ENCODE results near the gene TP53TG5. TPM values are rescaled to one million over a fixed set of nuclear protein-coding genes. Genes with fewer than 3 reads are reported as not detected.
"Not testable (repeated sequence)": the region's sequence is repeated elsewhere in the genome, so short reads cannot be mapped to it uniquely, and the experiment has no call there.

Gene TP53TG5
- total RNA-seq, 3 donors from 2014 or later = not detected

DNA sequence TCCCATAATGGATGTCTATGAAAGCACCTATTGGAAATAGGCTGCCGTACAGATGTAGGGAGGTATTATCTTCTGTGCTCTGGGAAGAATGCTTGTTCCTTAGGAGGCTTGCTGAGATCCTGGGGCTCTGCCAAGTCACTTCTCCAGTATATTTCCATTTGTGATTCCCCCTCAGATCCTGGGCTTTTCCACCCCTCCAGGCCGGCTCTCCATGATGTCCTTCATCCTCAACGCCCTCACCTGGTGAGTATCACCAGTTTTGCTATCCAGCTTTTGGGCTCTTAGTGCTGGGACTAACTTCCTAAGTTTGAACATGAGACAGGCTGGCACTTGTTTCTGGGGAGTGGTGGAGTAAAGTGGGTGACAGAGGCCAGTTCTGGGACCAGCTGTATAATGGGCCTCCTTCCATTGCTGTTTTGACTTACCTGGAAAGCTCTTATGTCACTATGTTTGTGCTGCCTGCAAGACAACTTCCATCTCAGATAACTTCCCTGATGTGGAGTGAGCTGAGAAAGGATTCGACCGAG lies 12.6 kb downstream of the TP53TG5 start:
- H3K27me3 Mint-ChIP-seq (ENCODE audit: low read depth) = no peaks in the 10 kb centered on the region
- ATAC-seq (no peak), DNase-seq (no peak)
- H3K4me1 Mint-ChIP-seq (ENCODE audit: low read depth) = peaks cover 57% of the 10 kb centered on the region
- H3K9me3 Mint-ChIP-seq = no peaks in the 10 kb centered on the region
- H3K36me3 Mint-ChIP-seq (ENCODE audit: insufficient read depth) = peaks cover 28% of the 10 kb centered on the region
- no peak overlapping the region for H3K4me3 Mint-ChIP-seq

DNA sequence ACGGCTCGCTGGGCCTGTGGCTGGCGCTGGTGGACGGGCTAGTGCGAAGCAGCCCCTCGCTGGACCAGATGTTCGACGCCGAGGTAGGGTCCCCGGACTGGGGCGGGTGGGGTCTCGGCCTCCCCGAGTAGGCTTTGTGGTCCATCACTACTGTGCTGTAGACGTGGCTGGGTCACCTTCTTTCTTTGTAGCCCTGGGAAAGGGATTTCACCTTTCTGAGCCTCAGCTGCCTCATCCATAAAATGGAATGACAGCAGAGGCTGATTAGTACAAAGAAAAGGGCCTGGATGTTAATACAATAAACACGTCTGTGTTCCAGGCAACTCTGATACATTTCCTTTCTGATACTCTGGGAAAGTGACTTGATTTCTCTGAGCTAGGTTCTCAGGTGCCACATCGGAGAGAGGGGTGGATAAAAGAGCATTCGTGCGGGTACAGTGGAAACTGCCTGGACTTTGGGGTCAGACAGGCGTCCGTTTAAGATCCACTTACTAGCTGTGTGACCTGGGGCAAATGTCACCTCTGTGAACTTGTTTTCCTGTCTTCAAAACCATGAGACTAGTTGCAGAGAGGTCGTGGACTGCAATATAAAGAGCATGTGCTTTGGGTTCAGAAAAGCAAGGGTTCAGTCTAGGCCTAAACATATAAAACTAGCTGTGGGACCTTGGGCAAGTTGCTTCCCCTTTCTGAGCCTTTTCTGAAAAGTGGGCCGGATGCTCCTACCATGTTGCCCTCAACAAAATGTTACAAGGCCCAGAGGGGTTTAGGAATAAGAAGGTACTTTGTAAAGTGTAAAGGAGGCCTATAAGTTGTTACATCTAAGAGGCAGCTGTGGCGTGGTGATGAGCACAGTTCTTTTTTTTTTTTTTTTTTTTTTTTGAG lies 14.3 kb downstream of the TP53TG5 start:
- Mint-ChIP-seq H3K9me3 (no peaks in the 10 kb centered on the region), H3K36me3 (ENCODE audit: insufficient read depth) (peaks cover 25% of the 10 kb centered on the region), H3K4me1 (ENCODE audit: low read depth) (peaks cover 52% of the 10 kb centered on the region), H3K4me3 (peak overlapping the region; percentile 94), H3K27me3 (ENCODE audit: low read depth) (no peaks in the 10 kb centered on the region)
- no peak for DNase-seq
- no peak for ATAC-seq

GRCh38 chr20:45362804-45363610 lies 15.1 kb downstream of the TP53TG5 start, which contains the start of gene SYS1:
Gene SYS1, plus strand, starts transcription at chr20:45363156. Its CDS starts 376 bp downstream, at chr20:45363532.
- Mint-ChIP-seq H3K27me3 (ENCODE audit: low read depth) (no peaks in the 10 kb centered on the region), H3K4me3 (peak within 1 kb of the TSS; percentile 94), H3K9me3 (no peaks in the 10 kb centered on the region), H3K4me1 (ENCODE audit: low read depth) (peaks cover 46% of the 10 kb centered on the region), H3K36me3 (ENCODE audit: insufficient read depth) (peaks cover 19% of the 10 kb centered on the region)
- DNase-seq (peak; percentile 98), ATAC-seq (peak; percentile 85 to 89)

- peaks cover 12% of the 10 kb centered on the region for H3K36me3 Mint-ChIP-seq (ENCODE audit: insufficient read depth)
- no peaks in the 10 kb centered on the region for H3K9me3 Mint-ChIP-seq
- ATAC-seq (no peak), DNase-seq (no peak)
- no peaks in the 10 kb centered on the region for H3K27me3 Mint-ChIP-seq (ENCODE audit: low read depth)
- H3K4me1 Mint-ChIP-seq (ENCODE audit: low read depth) = peaks cover 40% of the 10 kb centered on the region
- no peak overlapping the region for H3K4me3 Mint-ChIP-seq
Observed at GRCh38 chr20:45361793-45362192, 16.3 kb downstream of the TP53TG5 start.

DNA sequence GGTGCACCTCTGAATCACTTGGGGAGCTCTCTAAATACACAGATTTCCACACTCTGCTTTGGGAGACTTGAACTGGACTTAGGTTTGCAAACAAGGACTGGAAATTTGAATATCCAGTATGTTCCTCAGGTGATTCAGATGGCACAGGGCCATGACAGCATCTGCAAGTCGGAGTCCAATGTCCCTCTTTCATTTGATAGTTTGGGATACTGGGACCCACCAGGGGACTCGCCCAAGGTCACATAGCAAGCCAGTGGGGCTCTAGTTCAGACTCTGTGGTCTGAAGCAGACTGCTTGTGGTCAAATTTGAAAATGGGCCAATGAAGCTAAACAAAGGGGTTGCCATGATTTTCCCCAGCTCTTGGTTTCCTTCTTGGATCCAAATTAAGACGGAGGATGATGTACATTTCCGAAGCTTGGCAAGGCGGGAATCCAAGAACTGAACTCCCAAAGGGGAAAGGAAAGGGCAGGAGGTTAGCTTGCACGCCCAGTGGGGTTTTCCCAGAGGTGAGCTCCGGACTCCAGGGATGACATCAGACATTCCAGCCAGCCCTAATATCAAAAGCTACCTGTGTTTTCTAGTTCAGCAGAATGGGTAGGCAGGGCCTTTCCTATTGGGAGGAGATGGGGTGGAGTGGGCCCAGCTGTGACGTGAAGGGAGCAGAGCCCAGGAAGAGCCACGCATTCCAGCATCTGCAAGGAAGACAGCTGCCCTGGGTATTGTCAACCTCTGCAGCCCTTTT lies 18.5 kb downstream of the TP53TG5 start:
- no peak for DNase-seq
- ATAC-seq = no peak
- H3K36me3 Mint-ChIP-seq (ENCODE audit: insufficient read depth) = peaks cover 3% of the 10 kb centered on the region
- H3K9me3 Mint-ChIP-seq = no peaks in the 10 kb centered on the region
- H3K4me3 Mint-ChIP-seq = no peak overlapping the region
- no peaks in the 10 kb centered on the region for H3K27me3 Mint-ChIP-seq (ENCODE audit: low read depth)
- peaks cover 40% of the 10 kb centered on the region for H3K4me1 Mint-ChIP-seq (ENCODE audit: low read depth)

DNA sequence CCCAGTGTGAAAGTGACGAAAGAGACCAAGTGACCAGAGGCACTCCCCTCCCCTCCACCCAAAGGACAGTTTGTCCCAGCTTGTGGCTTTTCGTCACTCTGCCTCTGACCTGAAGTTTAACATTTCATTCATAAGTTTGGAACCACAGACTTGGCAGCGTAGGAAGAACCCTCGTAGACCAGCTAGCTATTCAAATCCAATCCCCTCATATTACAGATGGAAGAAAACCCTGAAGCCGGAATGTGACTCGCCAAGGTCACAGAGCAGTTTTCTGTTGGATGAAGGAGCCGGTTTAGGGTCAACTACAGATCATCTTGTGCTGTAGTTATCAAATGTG lies 19.1 kb downstream of the TP53TG5 start:
- H3K27me3 Mint-ChIP-seq (ENCODE audit: low read depth) = no peaks in the 10 kb centered on the region
- H3K9me3 Mint-ChIP-seq = no peaks in the 10 kb centered on the region
- H3K36me3 Mint-ChIP-seq (ENCODE audit: insufficient read depth) = peaks cover 3% of the 10 kb centered on the region
- H3K4me3 Mint-ChIP-seq = no peak overlapping the region
- ATAC-seq = no peak
- peaks cover 43% of the 10 kb centered on the region for H3K4me1 Mint-ChIP-seq (ENCODE audit: low read depth)
- no peak for DNase-seq

GRCh38 chr20:45358282-45359068 lies 19.6 kb downstream of the TP53TG5 start:
- no peaks in the 10 kb centered on the region for H3K9me3 Mint-ChIP-seq
- DNase-seq = no peak
- no peak overlapping the region for H3K4me3 Mint-ChIP-seq
- H3K27me3 Mint-ChIP-seq (ENCODE audit: low read depth) = no peaks in the 10 kb centered on the region
- H3K4me1 Mint-ChIP-seq (ENCODE audit: low read depth) = peaks cover 43% of the 10 kb centered on the region
- no peaks in the 10 kb centered on the region for H3K36me3 Mint-ChIP-seq (ENCODE audit: insufficient read depth)
- no peak for ATAC-seq

DNA sequence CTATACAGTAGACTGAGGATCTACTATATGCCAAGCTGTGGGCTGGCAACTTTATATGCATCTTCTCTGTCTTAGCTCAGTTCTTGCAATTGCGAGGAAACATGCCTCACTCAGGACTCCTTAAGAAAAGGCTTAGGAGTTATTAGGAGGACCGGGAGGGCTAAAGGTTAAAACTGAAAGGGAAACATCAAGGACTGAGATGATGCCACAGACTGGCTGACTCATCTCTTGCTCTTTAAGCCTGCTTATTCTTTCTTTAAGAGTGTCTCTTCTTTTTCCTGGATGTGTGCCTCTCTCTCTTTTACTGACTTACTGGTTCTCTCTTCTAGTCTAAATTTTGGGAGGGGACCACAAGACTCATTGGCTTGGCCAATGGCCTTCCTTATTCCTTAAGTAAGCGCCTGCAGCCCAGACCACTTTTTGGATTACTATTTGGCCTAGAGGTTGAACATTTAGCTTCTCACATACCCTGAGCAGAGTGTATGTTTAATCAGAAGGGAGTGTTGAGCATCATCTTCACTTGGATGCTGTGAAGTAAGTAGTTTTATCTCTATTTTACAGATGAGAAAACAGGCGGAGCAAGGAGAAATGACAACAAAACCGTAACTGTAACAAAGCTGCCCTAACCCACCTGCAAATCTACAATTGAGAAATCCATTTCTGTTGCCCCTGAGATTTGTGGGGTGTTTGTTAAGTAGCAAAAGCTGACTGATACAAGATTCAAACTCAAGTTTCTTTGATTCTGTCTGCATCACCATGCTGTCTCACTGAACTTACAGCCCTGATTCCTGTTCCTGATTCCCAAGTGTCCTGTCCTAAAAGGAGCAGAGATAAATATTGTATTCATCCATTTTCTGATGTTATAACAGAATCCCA lies 22.7 kb downstream of the TP53TG5 start:
- Mint-ChIP-seq H3K27me3 (ENCODE audit: low read depth) (no peaks in the 10 kb centered on the region), H3K4me3 (peak overlapping the region; percentile 55), H3K4me1 (ENCODE audit: low read depth) (peaks cover 37% of the 10 kb centered on the region)

DNA sequence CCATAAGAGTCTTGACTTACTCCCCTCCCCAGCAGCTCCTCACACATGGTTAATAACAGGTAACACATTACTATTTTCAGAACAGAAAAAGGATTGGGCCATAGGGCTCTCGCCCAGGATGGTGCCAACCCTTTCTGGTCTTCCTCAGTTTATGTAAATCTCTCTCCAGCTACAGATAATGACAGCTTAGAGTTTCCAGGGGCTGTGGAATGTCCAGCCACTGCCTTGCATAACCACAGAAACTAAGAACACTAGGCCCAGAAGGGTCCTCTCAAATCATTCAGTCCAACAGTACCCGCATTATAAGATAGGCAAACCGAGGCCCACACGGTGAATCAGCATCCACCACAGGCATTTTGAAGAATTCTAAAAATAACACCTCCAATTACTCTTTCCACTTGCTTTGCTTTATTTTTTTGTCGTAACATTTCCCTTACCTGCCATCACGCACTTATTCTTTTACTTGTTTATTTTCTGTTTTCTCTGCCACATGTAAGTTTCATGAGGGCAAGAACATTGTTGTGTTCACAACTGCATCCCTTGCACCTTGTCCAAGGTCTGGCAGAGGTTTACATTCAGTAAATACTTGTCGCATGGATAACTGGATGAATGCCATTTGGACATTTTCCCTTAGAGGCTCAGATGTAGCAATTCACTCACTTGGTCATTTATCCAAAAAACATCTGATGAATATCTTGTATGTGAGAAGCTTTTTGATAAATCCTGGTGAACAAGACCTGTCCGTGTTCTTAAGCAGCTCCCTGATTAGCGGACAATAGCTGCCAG lies 23.5 kb downstream of the TP53TG5 start:
- Mint-ChIP-seq H3K36me3 (ENCODE audit: insufficient read depth) (no peaks in the 10 kb centered on the region), H3K4me1 (ENCODE audit: low read depth) (peaks cover 37% of the 10 kb centered on the region), H3K9me3 (no peaks in the 10 kb centered on the region), H3K27me3 (ENCODE audit: low read depth) (no peaks in the 10 kb centered on the region), H3K4me3 (peak overlapping the region; percentile 55)
- peak; percentile 59 to 66 for ATAC-seq
- DNase-seq = no peak

More for the DNA sequence above, 22.7 kb downstream of the TP53TG5 start:
- Mint-ChIP-seq H3K36me3 (ENCODE audit: insufficient read depth) (no peaks in the 10 kb centered on the region), H3K9me3 (no peaks in the 10 kb centered on the region)
- DNase-seq (no peak), ATAC-seq (peak; percentile 78 to 85)

DNA sequence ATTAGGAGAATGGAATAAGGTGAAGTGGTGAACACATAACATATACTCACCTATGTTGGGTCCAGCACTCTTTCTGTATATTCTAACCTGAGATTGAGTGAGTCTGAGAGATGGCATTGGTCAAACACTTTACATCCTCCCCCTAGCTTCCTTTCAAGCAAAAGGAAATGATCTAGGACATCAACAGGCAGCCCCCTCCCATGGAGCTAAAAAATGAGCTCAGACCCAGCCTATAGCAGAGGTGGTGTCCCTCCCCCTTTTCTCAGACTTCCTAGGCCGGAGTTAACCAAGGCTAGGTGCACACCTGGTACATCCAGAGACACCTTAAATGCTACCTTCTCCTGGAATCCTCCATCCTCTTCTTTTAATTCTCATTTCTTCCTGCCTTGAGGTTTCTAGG lies 24.4 kb downstream of the TP53TG5 start:
- no peaks in the 10 kb centered on the region for H3K36me3 Mint-ChIP-seq (ENCODE audit: insufficient read depth)
- no peak overlapping the region for H3K4me3 Mint-ChIP-seq
- ATAC-seq (no peak), DNase-seq (no peak)
- H3K27me3 Mint-ChIP-seq (ENCODE audit: low read depth) = no peaks in the 10 kb centered on the region
- H3K9me3 Mint-ChIP-seq = no peaks in the 10 kb centered on the region
- H3K4me1 Mint-ChIP-seq (ENCODE audit: low read depth) = peaks cover 37% of the 10 kb centered on the region

GRCh38 chr20:45352729-45353128 lies 25.4 kb downstream of the TP53TG5 start:
- peaks cover 37% of the 10 kb centered on the region for H3K4me1 Mint-ChIP-seq (ENCODE audit: low read depth)
- H3K9me3 Mint-ChIP-seq = no peaks in the 10 kb centered on the region

DNA sequence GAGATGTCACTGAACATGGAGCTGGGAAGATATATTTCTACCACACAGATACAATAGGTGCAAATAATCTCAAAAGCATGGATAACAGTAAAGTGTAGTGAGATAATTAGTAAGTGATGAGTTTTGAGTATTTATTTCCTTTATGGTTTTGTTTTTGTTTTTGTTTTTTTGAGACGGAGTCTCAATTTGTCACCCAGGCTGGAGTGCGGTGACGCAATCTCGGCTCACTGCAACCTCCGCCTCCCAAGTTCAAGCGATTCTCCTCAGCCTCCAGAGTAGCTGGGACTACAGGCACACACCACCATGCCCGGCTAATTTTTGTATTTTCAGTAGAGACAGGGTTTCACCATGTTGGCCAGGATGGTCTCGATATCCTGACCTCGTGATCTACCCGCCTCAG lies 27.3 kb downstream of the TP53TG5 start:
- DNase-seq; H3K4me3 Mint-ChIP-seq; H3K36me3 Mint-ChIP-seq (ENCODE audit: insufficient read depth); H3K9me3 Mint-ChIP-seq; ATAC-seq; H3K27me3 Mint-ChIP-seq (ENCODE audit: low read depth): not testable (repeated sequence)
- H3K4me1 Mint-ChIP-seq (ENCODE audit: low read depth) = peaks cover 42% of the 10 kb centered on the region

More at GRCh38 chr20:45352729-45353128, 25.4 kb downstream of the TP53TG5 start:
- Mint-ChIP-seq H3K36me3 (ENCODE audit: insufficient read depth) (no peaks in the 10 kb centered on the region), H3K27me3 (ENCODE audit: low read depth) (no peaks in the 10 kb centered on the region), H3K4me3 (no peak overlapping the region)
- ATAC-seq (no peak), DNase-seq (no peak)

Measured in activated T-cell treated with anti-CD3 and anti-CD28 coated beads, Interleukin-2, amount 50 U/mL, for 4 hours (primary cell).